Spleen (tissue), 7 donors: Measurements from ENCODE around the gene TRIM10.

Source experiments
- POLR2A ChIP-seq, 3 donors: fragments of 450-650 bp; IDR thresholded peaks; one replicate each; pipeline ENCODE4 v1.5.1; 2017; ENCODE audit warnings: antibody characterized with exemption in 3 of 3, mild to moderate bottlenecking in 1 of 3
- POLR2AphosphoS5 ChIP-seq, 3 donors: sonication (generic); formaldehyde crosslinking; IDR thresholded peaks; one replicate each; pipeline ENCODE4 v1.5.1; 2017; ENCODE audit warnings: antibody characterized with exemption in 3 of 3
- TF ChIP-seq, protein P1 (sequence below), 11 experiments: fragments of 200-600 bp in 7 of 11; fragments of 450-650 bp in 4 of 11; sonication (generic) in 4 of 11; IDR thresholded peaks in 8 of 11; conservative IDR thresholded peaks in 3 of 11; 1 replicate in 7 of 11; 2 replicates in 4 of 11; pipeline versions ENCODE4 v1.4.0 to v1.8.0; 2016 to 2021; ENCODE audit warnings: antibody characterized with exemption in 11 of 11, inconsistent platforms in 4 of 11, mild to moderate bottlenecking in 1 of 11
- donor health status: DM: no; HTN: no; CAD: no; lungs with moderate emphysema.
- donor health status: DM: no; HTN: no; CAD: no.
- donor health status: DM: no; HTN: no; CAD: no.

DNA sequence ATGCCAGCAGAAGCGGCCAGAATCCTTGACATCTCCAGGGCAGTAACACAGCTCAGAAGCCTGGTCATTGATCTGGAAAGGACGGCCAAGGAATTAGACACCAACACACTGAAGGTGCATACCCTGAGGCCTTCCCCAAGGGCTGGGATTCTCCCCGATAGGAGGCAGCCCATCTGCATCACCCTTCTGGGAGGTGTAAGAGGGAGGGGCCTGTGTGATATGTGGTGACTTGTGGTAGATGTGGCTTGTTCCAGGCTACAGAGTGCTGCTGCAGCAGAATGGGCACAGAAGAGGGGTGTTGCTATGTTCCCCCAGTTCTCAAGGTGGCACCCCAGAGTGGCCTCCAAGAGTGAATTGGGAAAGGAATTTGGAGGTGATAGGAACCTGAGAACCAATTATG is 13.9 kb downstream of the TRIM10 start:
- TF ChIP-seq POLR2A (IDR thresholded peaks at IDR 0.05) (no peak), POLR2AphosphoS5 (IDR thresholded peaks at IDR 0.05) (no peak)
- TF ChIP-seq, protein P1, sequence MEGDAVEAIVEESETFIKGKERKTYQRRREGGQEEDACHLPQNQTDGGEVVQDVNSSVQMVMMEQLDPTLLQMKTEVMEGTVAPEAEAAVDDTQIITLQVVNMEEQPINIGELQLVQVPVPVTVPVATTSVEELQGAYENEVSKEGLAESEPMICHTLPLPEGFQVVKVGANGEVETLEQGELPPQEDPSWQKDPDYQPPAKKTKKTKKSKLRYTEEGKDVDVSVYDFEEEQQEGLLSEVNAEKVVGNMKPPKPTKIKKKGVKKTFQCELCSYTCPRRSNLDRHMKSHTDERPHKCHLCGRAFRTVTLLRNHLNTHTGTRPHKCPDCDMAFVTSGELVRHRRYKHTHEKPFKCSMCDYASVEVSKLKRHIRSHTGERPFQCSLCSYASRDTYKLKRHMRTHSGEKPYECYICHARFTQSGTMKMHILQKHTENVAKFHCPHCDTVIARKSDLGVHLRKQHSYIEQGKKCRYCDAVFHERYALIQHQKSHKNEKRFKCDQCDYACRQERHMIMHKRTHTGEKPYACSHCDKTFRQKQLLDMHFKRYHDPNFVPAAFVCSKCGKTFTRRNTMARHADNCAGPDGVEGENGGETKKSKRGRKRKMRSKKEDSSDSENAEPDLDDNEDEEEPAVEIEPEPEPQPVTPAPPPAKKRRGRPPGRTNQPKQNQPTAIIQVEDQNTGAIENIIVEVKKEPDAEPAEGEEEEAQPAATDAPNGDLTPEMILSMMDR (IDR thresholded peaks at IDR 0.05 in 8 of 11, conservative IDR thresholded peaks at IDR 0.05 in 3 of 11), result no peak
